Measurements from ENCODE around the gene CYBRD1. TPM values are rescaled to one million over a fixed set of nuclear protein-coding genes. Genes with fewer than 3 reads are reported as not detected.

The CYBRD1 gene
- total and polyA plus RNA-seq, 10 of the 15 experiments (the other 5 are each of a cell fraction or from before 2014, with no cell fraction given), result 10.8 to 51.9 (median 29.6) TPM

- in situ Hi-C loops (cut with MboI), result no loop called here
- Histone ChIP-seq H3K27me3 (replicated peaks in 1 of 2; ENCODE audit: control insufficient read depth in 2 of 2, insufficient read depth in 2 of 2, low read length in 1 of 2) (no peaks in the 10 kb centered on the region), H3K9me3 (replicated peaks; ENCODE audit: control insufficient read depth, insufficient read depth, low read length) (no peaks in the 10 kb centered on the region; the same call in 2 of the 3 replicates), H3K4me1 (ENCODE audit: control insufficient read depth, insufficient read depth, low read length) (no peaks in the 10 kb centered on the region), H3K4me2 (ENCODE audit: control insufficient read depth, insufficient read depth) (no peak overlapping the region), H3K4me3 (no peak overlapping the region), H2AFZ (ENCODE audit: control insufficient read depth, low read depth, low read length) (no peak overlapping the region), H3K9ac (ENCODE audit: control insufficient read depth, insufficient read depth, low read length) (no peak overlapping the region), H3K27ac (ENCODE audit: control insufficient read depth, insufficient read depth) (no peak overlapping the region), H4K20me1 (ENCODE audit: control insufficient read depth, insufficient read depth) (no peaks in the 10 kb centered on the region), H3K36me3 (ENCODE audit: control insufficient read depth in 2 of 2, insufficient read depth in 2 of 2, low read length in 1 of 2) (no peaks in the 10 kb centered on the region), H3K79me2 (ENCODE audit: control insufficient read depth, insufficient read depth, low read length) (no peaks in the 10 kb centered on the region)
- ChIA-PET RAD21 (ENCODE audit: unreplicated experiment) (no interaction called here), CTCF (no interaction called here), SMC1A (ENCODE audit: uncharacterized antibody, unreplicated experiment) (no interaction called here), POLR2A (no interaction called here)
- DNase-seq (ENCODE audit: low read depth, low spot score) (no peak), ATAC-seq (no peak), FAIRE-seq (no peak)
- BruUV-seq (replicated peaks), result no TSS peak
- intact Hi-C loops (cut with micrococcal nuclease; ENCODE audit: unreplicated experiment), result no loop called here
- TF ChIP-seq JUND (IDR thresholded peaks at IDR 0.05; ENCODE audit: low read depth, low read length) (no peak), SREBF2 (IDR thresholded peaks at IDR 0.05; ENCODE audit: low read length) (no peak), STAT1 (conservative IDR thresholded peaks at IDR 0.05) (no peak), NFXL1 (IDR thresholded peaks at IDR 0.05; ENCODE audit: borderline replicate concordance) (no peak), POLR2A (IDR thresholded peaks at IDR 0.05; ENCODE audit: low read depth, low read length) (no peak), RFX5 (IDR thresholded peaks at IDR 0.05; ENCODE audit: low read depth, low read length) (no peak), SPI1 (IDR thresholded peaks at IDR 0.05; ENCODE audit: borderline replicate concordance, insufficient read depth, low read depth, low read length) (no peak), E2F8 (IDR thresholded peaks at IDR 0.05; ENCODE audit: low read depth, partially characterized antibody) (no peak), SMARCA5 (IDR thresholded peaks at IDR 0.05) (no peak), ZBTB33 (IDR thresholded peaks at IDR 0.05) (no peak), GATAD2B (conservative IDR thresholded peaks at IDR 0.05; ENCODE audit: low read depth) (no peak), SMC3 (IDR thresholded peaks at IDR 0.05; ENCODE audit: borderline replicate concordance, low read length) (no peak), YY1 (IDR thresholded peaks at IDR 0.05; ENCODE audit: low read depth, low read length) (no peak)
- TF ChIP-seq, protein P1, sequence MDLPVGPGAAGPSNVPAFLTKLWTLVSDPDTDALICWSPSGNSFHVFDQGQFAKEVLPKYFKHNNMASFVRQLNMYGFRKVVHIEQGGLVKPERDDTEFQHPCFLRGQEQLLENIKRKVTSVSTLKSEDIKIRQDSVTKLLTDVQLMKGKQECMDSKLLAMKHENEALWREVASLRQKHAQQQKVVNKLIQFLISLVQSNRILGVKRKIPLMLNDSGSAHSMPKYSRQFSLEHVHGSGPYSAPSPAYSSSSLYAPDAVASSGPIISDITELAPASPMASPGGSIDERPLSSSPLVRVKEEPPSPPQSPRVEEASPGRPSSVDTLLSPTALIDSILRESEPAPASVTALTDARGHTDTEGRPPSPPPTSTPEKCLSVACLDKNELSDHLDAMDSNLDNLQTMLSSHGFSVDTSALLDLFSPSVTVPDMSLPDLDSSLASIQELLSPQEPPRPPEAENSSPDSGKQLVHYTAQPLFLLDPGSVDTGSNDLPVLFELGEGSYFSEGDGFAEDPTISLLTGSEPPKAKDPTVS (IDR thresholded peaks at IDR 0.05; ENCODE audit: low read depth, low read length), result no peak
- TF ChIP-seq, protein P2, sequence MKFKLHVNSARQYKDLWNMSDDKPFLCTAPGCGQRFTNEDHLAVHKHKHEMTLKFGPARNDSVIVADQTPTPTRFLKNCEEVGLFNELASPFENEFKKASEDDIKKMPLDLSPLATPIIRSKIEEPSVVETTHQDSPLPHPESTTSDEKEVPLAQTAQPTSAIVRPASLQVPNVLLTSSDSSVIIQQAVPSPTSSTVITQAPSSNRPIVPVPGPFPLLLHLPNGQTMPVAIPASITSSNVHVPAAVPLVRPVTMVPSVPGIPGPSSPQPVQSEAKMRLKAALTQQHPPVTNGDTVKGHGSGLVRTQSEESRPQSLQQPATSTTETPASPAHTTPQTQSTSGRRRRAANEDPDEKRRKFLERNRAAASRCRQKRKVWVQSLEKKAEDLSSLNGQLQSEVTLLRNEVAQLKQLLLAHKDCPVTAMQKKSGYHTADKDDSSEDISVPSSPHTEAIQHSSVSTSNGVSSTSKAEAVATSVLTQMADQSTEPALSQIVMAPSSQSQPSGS (IDR thresholded peaks at IDR 0.05; ENCODE audit: low read length), result no peak
- WGBS (ENCODE audit: insufficient coverage, insufficient replicate concordance, low lambda C conversion rate, missing lambda C conversion rate), result 52% methylated on average over 3 of the region's 3 CpGs
Measured at GRCh38 chr2:171563301-171563700, 41.0 kb downstream of the CYBRD1 start.
